Neural progenitor cell (in vitro differentiated cells): ENCODE data around the gene CBLC.

Source experiments
- EZH2 ChIP-seq: fragments of 200-600 bp; sonication (generic); IDR thresholded peaks from 2 replicates; pipeline ENCODE4 v1.6.1; 2017; ENCODE audit warnings: antibody characterized with exemption, mild to moderate bottlenecking, moderate library complexity
- EZH2phosphoT487 ChIP-seq: fragments of 200-600 bp; sonication (generic); IDR thresholded peaks from 2 replicates; pipeline ENCODE4 v1.6.1; 2017; ENCODE audit warnings: antibody characterized with exemption
- TF ChIP-seq, protein P1 (sequence below): fragments of 200-600 bp; sonication (generic); IDR thresholded peaks from 2 replicates; pipeline ENCODE4 v1.5.1; 2017; ENCODE audit warnings: antibody characterized with exemption, mild to moderate bottlenecking

- TF ChIP-seq, protein P1, sequence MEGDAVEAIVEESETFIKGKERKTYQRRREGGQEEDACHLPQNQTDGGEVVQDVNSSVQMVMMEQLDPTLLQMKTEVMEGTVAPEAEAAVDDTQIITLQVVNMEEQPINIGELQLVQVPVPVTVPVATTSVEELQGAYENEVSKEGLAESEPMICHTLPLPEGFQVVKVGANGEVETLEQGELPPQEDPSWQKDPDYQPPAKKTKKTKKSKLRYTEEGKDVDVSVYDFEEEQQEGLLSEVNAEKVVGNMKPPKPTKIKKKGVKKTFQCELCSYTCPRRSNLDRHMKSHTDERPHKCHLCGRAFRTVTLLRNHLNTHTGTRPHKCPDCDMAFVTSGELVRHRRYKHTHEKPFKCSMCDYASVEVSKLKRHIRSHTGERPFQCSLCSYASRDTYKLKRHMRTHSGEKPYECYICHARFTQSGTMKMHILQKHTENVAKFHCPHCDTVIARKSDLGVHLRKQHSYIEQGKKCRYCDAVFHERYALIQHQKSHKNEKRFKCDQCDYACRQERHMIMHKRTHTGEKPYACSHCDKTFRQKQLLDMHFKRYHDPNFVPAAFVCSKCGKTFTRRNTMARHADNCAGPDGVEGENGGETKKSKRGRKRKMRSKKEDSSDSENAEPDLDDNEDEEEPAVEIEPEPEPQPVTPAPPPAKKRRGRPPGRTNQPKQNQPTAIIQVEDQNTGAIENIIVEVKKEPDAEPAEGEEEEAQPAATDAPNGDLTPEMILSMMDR = no peak
- TF ChIP-seq EZH2 (no peak), EZH2phosphoT487 (no peak)
Observed at GRCh38 chr19:44758596-44758995, 19.1 kb upstream of the CBLC start.
